ENCODE measurements around the gene LIPK.

Gene LIPK

GRCh38 chr10:88744002-88744401 lies 38.0 kb downstream of the LIPK start:
- Histone ChIP-seq H3K4me1 (ENCODE audit: control insufficient read depth in 1 of 2, insufficient read depth in 2 of 2, low read length in 2 of 2) (no peaks in the 10 kb centered on the region), H3K27me3 (ENCODE audit: control insufficient read depth in 1 of 2, insufficient read depth in 2 of 2, low read length in 2 of 2) (no peaks in the 10 kb centered on the region), H3K27ac (ENCODE audit: low read depth, low read length) (no peak overlapping the region), H3K4me3 (ENCODE audit: low read depth in 1 of 2, low read length in 2 of 2) (no peak overlapping the region), H3K36me3 (ENCODE audit: control insufficient read depth in 1 of 2, insufficient read depth in 2 of 2, low read length in 2 of 2) (no peaks in the 10 kb centered on the region), H3K9me3 (ENCODE audit: control insufficient read depth in 1 of 2, low read length in 2 of 2) (no peaks in the 10 kb centered on the region), H3K9ac (ENCODE audit: low read depth in 1 of 2, low read length in 2 of 2) (no peak overlapping the region)

GRCh38 chr10:88745633-88746032 lies 39.6 kb downstream of the LIPK start:
- Histone ChIP-seq H3K9ac (ENCODE audit: low read depth in 1 of 2, low read length in 2 of 2) (no peak overlapping the region), H3K27me3 (ENCODE audit: control insufficient read depth in 1 of 2, insufficient read depth in 2 of 2, low read length in 2 of 2) (no peaks in the 10 kb centered on the region), H3K4me1 (ENCODE audit: control insufficient read depth in 1 of 2, insufficient read depth in 2 of 2, low read length in 2 of 2) (no peaks in the 10 kb centered on the region), H3K36me3 (ENCODE audit: control insufficient read depth in 1 of 2, insufficient read depth in 2 of 2, low read length in 2 of 2) (no peaks in the 10 kb centered on the region), H3K9me3 (ENCODE audit: control insufficient read depth in 1 of 2, low read length in 2 of 2) (no peaks in the 10 kb centered on the region), H3K27ac (ENCODE audit: low read depth, low read length) (no peak overlapping the region), H3K4me3 (ENCODE audit: low read depth in 1 of 2, low read length in 2 of 2) (no peak overlapping the region)

- Histone ChIP-seq H3K4me1 (ENCODE audit: control insufficient read depth in 1 of 2, insufficient read depth in 2 of 2, low read length in 2 of 2) (no peaks in the 10 kb centered on the region), H3K27me3 (ENCODE audit: control insufficient read depth in 1 of 2, insufficient read depth in 2 of 2, low read length in 2 of 2) (no peaks in the 10 kb centered on the region), H3K4me3 (ENCODE audit: low read depth in 1 of 2, low read length in 2 of 2) (no peak overlapping the region), H3K36me3 (ENCODE audit: control insufficient read depth in 1 of 2, insufficient read depth in 2 of 2, low read length in 2 of 2) (no peaks in the 10 kb centered on the region), H3K9me3 (ENCODE audit: control insufficient read depth in 1 of 2, low read length in 2 of 2) (no peaks in the 10 kb centered on the region), H3K9ac (ENCODE audit: low read depth in 1 of 2, low read length in 2 of 2) (no peak overlapping the region), H3K27ac (ENCODE audit: low read depth, low read length) (no peak overlapping the region)
These were observed 48.2 kb downstream of the LIPK start for GRCh38 chr10:88754287-88754686.

- no peaks in the 10 kb centered on the region for H3K27me3 ChIP-seq (ENCODE audit: control insufficient read depth in 1 of 2, insufficient read depth in 2 of 2, low read length in 2 of 2)
- H3K4me1 ChIP-seq (ENCODE audit: control insufficient read depth in 1 of 2, insufficient read depth in 2 of 2, low read length in 2 of 2), result no peaks in the 10 kb centered on the region
- H3K9ac ChIP-seq (ENCODE audit: low read depth in 1 of 2, low read length in 2 of 2), result no peak overlapping the region
- H3K4me3 ChIP-seq (ENCODE audit: low read depth in 1 of 2, low read length in 2 of 2), result no peak overlapping the region
- no peak overlapping the region for H3K27ac ChIP-seq (ENCODE audit: low read depth, low read length)
- no peaks in the 10 kb centered on the region for H3K9me3 ChIP-seq (ENCODE audit: control insufficient read depth in 1 of 2, low read length in 2 of 2)
- H3K36me3 ChIP-seq (ENCODE audit: control insufficient read depth in 1 of 2, insufficient read depth in 2 of 2, low read length in 2 of 2), result no peaks in the 10 kb centered on the region
These were observed 49.7 kb downstream of the LIPK start for GRCh38 chr10:88755753-88756152.

- Histone ChIP-seq H3K27ac (ENCODE audit: low read depth, low read length) (no peak overlapping the region), H3K9ac (ENCODE audit: low read depth in 1 of 2, low read length in 2 of 2) (no peak overlapping the region), H3K27me3 (ENCODE audit: control insufficient read depth in 1 of 2, insufficient read depth in 2 of 2, low read length in 2 of 2) (no peaks in the 10 kb centered on the region), H3K36me3 (ENCODE audit: control insufficient read depth in 1 of 2, insufficient read depth in 2 of 2, low read length in 2 of 2) (no peaks in the 10 kb centered on the region), H3K4me1 (ENCODE audit: control insufficient read depth in 1 of 2, insufficient read depth in 2 of 2, low read length in 2 of 2) (no peaks in the 10 kb centered on the region), H3K4me3 (ENCODE audit: low read depth in 1 of 2, low read length in 2 of 2) (no peak overlapping the region), H3K9me3 (ENCODE audit: control insufficient read depth in 1 of 2, low read length in 2 of 2) (no peaks in the 10 kb centered on the region)
These were observed 50.6 kb downstream of the LIPK start for GRCh38 chr10:88756660-88757059.

GRCh38 chr10:88759366-88760101 lies 53.5 kb downstream of the LIPK start, which contains the start of gene LIPN:
TSS of gene LIPN (plus strand) at chr10:88760020. CDS start at chr10:88761406, 1,386 bp downstream.
- Histone ChIP-seq H3K9me3 (ENCODE audit: control insufficient read depth in 1 of 2, low read length in 2 of 2) (no peaks in the 10 kb centered on the region), H3K4me3 (ENCODE audit: low read depth in 1 of 2, low read length in 2 of 2) (no peak within 1 kb of the TSS), H3K9ac (ENCODE audit: low read depth in 1 of 2, low read length in 2 of 2) (no peak within 1 kb of the TSS), H3K36me3 (ENCODE audit: control insufficient read depth in 1 of 2, insufficient read depth in 2 of 2, low read length in 2 of 2) (no peaks in the 10 kb centered on the region), H3K27me3 (ENCODE audit: control insufficient read depth in 1 of 2, insufficient read depth in 2 of 2, low read length in 2 of 2) (no peaks in the 10 kb centered on the region), H3K27ac (ENCODE audit: low read depth, low read length) (no peak within 1 kb of the TSS), H3K4me1 (ENCODE audit: control insufficient read depth in 1 of 2, insufficient read depth in 2 of 2, low read length in 2 of 2) (no peaks in the 10 kb centered on the region)

- Histone ChIP-seq H3K27me3 (ENCODE audit: control insufficient read depth in 1 of 2, insufficient read depth in 2 of 2, low read length in 2 of 2) (no peaks in the 10 kb centered on the region), H3K4me1 (ENCODE audit: control insufficient read depth in 1 of 2, insufficient read depth in 2 of 2, low read length in 2 of 2) (no peaks in the 10 kb centered on the region)
These were observed 56.9 kb downstream of the LIPK start for GRCh38 chr10:88762906-88763305.

GRCh38 chr10:88763441-88763840 lies 57.4 kb downstream of the LIPK start:
- no peak overlapping the region for H3K9ac ChIP-seq (ENCODE audit: low read depth in 1 of 2, low read length in 2 of 2)

More at GRCh38 chr10:88762906-88763305, 56.9 kb downstream of the LIPK start:
- H3K27ac ChIP-seq (ENCODE audit: low read depth, low read length), result no peak overlapping the region
- no peak overlapping the region for H3K4me3 ChIP-seq (ENCODE audit: low read depth in 1 of 2, low read length in 2 of 2)
- no peak overlapping the region for H3K9ac ChIP-seq (ENCODE audit: low read depth in 1 of 2, low read length in 2 of 2)
- no peaks in the 10 kb centered on the region for H3K9me3 ChIP-seq (ENCODE audit: control insufficient read depth in 1 of 2, low read length in 2 of 2)
- no peaks in the 10 kb centered on the region for H3K36me3 ChIP-seq (ENCODE audit: control insufficient read depth in 1 of 2, insufficient read depth in 2 of 2, low read length in 2 of 2)

GRCh38 chr10:88764110-88764509 lies 58.1 kb downstream of the LIPK start:
- no peaks in the 10 kb centered on the region for H3K4me1 ChIP-seq (ENCODE audit: control insufficient read depth in 1 of 2, insufficient read depth in 2 of 2, low read length in 2 of 2)
- H3K27ac ChIP-seq (ENCODE audit: low read depth, low read length), result no peak overlapping the region
- H3K36me3 ChIP-seq (ENCODE audit: control insufficient read depth in 1 of 2, insufficient read depth in 2 of 2, low read length in 2 of 2), result no peaks in the 10 kb centered on the region
- no peaks in the 10 kb centered on the region for H3K9me3 ChIP-seq (ENCODE audit: control insufficient read depth in 1 of 2, low read length in 2 of 2)
- no peaks in the 10 kb centered on the region for H3K27me3 ChIP-seq (ENCODE audit: control insufficient read depth in 1 of 2, insufficient read depth in 2 of 2, low read length in 2 of 2)
- no peak overlapping the region for H3K9ac ChIP-seq (ENCODE audit: low read depth in 1 of 2, low read length in 2 of 2)
- H3K4me3 ChIP-seq (ENCODE audit: low read depth in 1 of 2, low read length in 2 of 2), result no peak overlapping the region

More at GRCh38 chr10:88763441-88763840, 57.4 kb downstream of the LIPK start:
- Histone ChIP-seq H3K27ac (ENCODE audit: low read depth, low read length) (no peak overlapping the region), H3K36me3 (ENCODE audit: control insufficient read depth in 1 of 2, insufficient read depth in 2 of 2, low read length in 2 of 2) (no peaks in the 10 kb centered on the region), H3K4me1 (ENCODE audit: control insufficient read depth in 1 of 2, insufficient read depth in 2 of 2, low read length in 2 of 2) (no peaks in the 10 kb centered on the region), H3K27me3 (ENCODE audit: control insufficient read depth in 1 of 2, insufficient read depth in 2 of 2, low read length in 2 of 2) (no peaks in the 10 kb centered on the region), H3K9me3 (ENCODE audit: control insufficient read depth in 1 of 2, low read length in 2 of 2) (no peaks in the 10 kb centered on the region), H3K4me3 (ENCODE audit: low read depth in 1 of 2, low read length in 2 of 2) (no peak overlapping the region)

- Histone ChIP-seq H3K36me3 (ENCODE audit: control insufficient read depth in 1 of 2, insufficient read depth in 2 of 2, low read length in 2 of 2) (no peaks in the 10 kb centered on the region), H3K4me3 (ENCODE audit: low read depth in 1 of 2, low read length in 2 of 2) (no peak overlapping the region), H3K27me3 (ENCODE audit: control insufficient read depth in 1 of 2, insufficient read depth in 2 of 2, low read length in 2 of 2) (no peaks in the 10 kb centered on the region), H3K9me3 (ENCODE audit: control insufficient read depth in 1 of 2, low read length in 2 of 2) (no peaks in the 10 kb centered on the region), H3K4me1 (ENCODE audit: control insufficient read depth in 1 of 2, insufficient read depth in 2 of 2, low read length in 2 of 2) (no peaks in the 10 kb centered on the region), H3K27ac (ENCODE audit: low read depth, low read length) (no peak overlapping the region), H3K9ac (ENCODE audit: low read depth in 1 of 2, low read length in 2 of 2) (no peak overlapping the region)
These were observed 59.8 kb downstream of the LIPK start for GRCh38 chr10:88765816-88766215.
